GM13976 (cell line): Measurements from ENCODE around the gene CRHR2.

Experiments
- DNase-seq: peaks from one replicate; pipeline ENCODE4 v3.0.0; 2012; ENCODE audit warnings: low spot score
- CTCF ChIP-seq: IDR thresholded peaks from 2 replicates; pipeline ENCODE4 v1.5.1; 2012; ENCODE audit warnings: borderline replicate concordance, mild to moderate bottlenecking; ENCODE audit not compliant: insufficient read depth; ENCODE audit errors: extremely low read depth, missing control alignments, control extremely low read depth
- in situ Hi-C: fragments of 300-500 bp; cut with MboI; formaldehyde crosslinking; loops from one replicate; pipeline ENCODE4 v1.12.0; 2022; ENCODE audit warnings: low sequenced_read_pairs, mixed read lengths, inconsistent platforms; ENCODE audit not compliant: unreplicated experiment

The CRHR2 gene

GRCh38 chr7:30674420-30674819 lies 7.8 kb downstream of the CRHR2 start:
- in situ Hi-C loops = no loop called here
- no peak for DNase-seq
- no peak for TF ChIP-seq CTCF

GRCh38 chr7:30671793-30672465 lies 10.3 kb downstream of the CRHR2 start:
- in situ Hi-C loops = no loop called here
- DNase-seq = no peak
- TF ChIP-seq CTCF = no peak

- no peak for TF ChIP-seq CTCF
- in situ Hi-C loops = no loop called here
- DNase-seq = no peak
Observed at GRCh38 chr7:30668102-30668501, 14.2 kb downstream of the CRHR2 start.

- DNase-seq = no peak
- in situ Hi-C loops = no loop called here
- no peak for TF ChIP-seq CTCF
Observed at GRCh38 chr7:30667172-30667571, 15.1 kb downstream of the CRHR2 start.

- TF ChIP-seq CTCF = no peak
- DNase-seq = no peak
- in situ Hi-C loops = no loop called here
Observed at GRCh38 chr7:30665449-30665848, 16.8 kb downstream of the CRHR2 start.

- in situ Hi-C loops = no loop called here
- TF ChIP-seq CTCF = no peak
- DNase-seq = no peak
Observed at GRCh38 chr7:30665043-30665442, 17.2 kb downstream of the CRHR2 start.

GRCh38 chr7:30664184-30664885 lies 17.9 kb downstream of the CRHR2 start:
- no peak for DNase-seq
- in situ Hi-C loops = no loop called here
- no peak for TF ChIP-seq CTCF
